H9 (cell line): Measurements from ENCODE around the gene DUS2. TPM values are rescaled to one million over a fixed set of nuclear protein-coding genes. Genes with fewer than 3 reads are reported as not detected.

Source experiments
- DNase-seq: peaks from one replicate; pipeline ENCODE4 v3.0.0-alpha.2; 2017
- H2AFZ ChIP-seq: one replicate; pipeline ENCODE4 v1.6.1; 2013; ENCODE audit warnings: mild to moderate bottlenecking, low read length, control low read depth, moderate library complexity
- H2AK5ac ChIP-seq: 2 replicates; pipeline ENCODE4 v1.6.1; 2013; ENCODE audit warnings: low read length, control low read depth, mixed read lengths; ENCODE audit not compliant: insufficient read length
- H2BK120ac ChIP-seq: one replicate; pipeline ENCODE4 v1.6.1; 2013; ENCODE audit warnings: low read depth, mild to moderate bottlenecking, low read length, control low read depth, inconsistent platforms; ENCODE audit not compliant: poor library complexity, severe bottlenecking
- H2BK12ac ChIP-seq: 2 replicates; pipeline ENCODE4 v1.6.1; 2013; ENCODE audit warnings: low read length, control low read depth, mixed read lengths, low read depth; ENCODE audit not compliant: insufficient read length
- H2BK15ac ChIP-seq: 2 replicates; pipeline ENCODE4 v1.6.1; 2013; ENCODE audit warnings: low read depth, low read length, control low read depth
- H2BK20ac ChIP-seq: one replicate; pipeline ENCODE4 v1.6.1; 2013; ENCODE audit warnings: low read depth, mild to moderate bottlenecking, low read length, control low read depth, inconsistent platforms; ENCODE audit not compliant: poor library complexity, severe bottlenecking
- H2BK5ac ChIP-seq: 2 replicates; pipeline ENCODE4 v1.6.1; 2013; ENCODE audit warnings: low read length, control low read depth, mixed read lengths; ENCODE audit not compliant: insufficient read length
- H3K14ac ChIP-seq: 2 replicates; pipeline ENCODE4 v1.6.1; 2013; ENCODE audit warnings: low read length, control low read depth; ENCODE audit not compliant: insufficient read depth
- H3K18ac ChIP-seq: 2 replicates; pipeline ENCODE4 v1.6.1; 2013; ENCODE audit warnings: low read depth, mild to moderate bottlenecking, mixed read lengths, low read length, control low read depth; ENCODE audit not compliant: insufficient read length
- H3K23ac ChIP-seq: 2 replicates; pipeline ENCODE4 v1.6.1; 2013; ENCODE audit warnings: low read length, control low read depth, mixed read lengths, low read depth; ENCODE audit not compliant: insufficient read length
- H3K23me2 ChIP-seq: 2 replicates; pipeline ENCODE4 v1.6.1; 2013; ENCODE audit warnings: low read depth, mild to moderate bottlenecking, mixed read lengths, low read length, control low read depth; ENCODE audit not compliant: insufficient read length, poor library complexity, severe bottlenecking
- H3K27ac ChIP-seq: 2 replicates; pipeline ENCODE4 v1.5.1; 2013; ENCODE audit warnings: low read length, control low read depth, mixed read lengths, low read depth; ENCODE audit not compliant: insufficient read length
- H3K27me3 ChIP-seq: 2 replicates; pipeline ENCODE4 v1.6.1; 2013; ENCODE audit warnings: low read length, control low read depth, inconsistent platforms; ENCODE audit not compliant: insufficient read depth
- H3K4ac ChIP-seq: 2 replicates; pipeline ENCODE4 v1.6.1; 2013; ENCODE audit warnings: low read depth, mild to moderate bottlenecking, control low read depth, inconsistent platforms, low read length, moderate library complexity
- H3K4me1 ChIP-seq: 2 replicates; pipeline ENCODE4 v1.6.1; 2013; ENCODE audit warnings: low read length, control low read depth, inconsistent platforms; ENCODE audit not compliant: insufficient read depth
- H3K4me2 ChIP-seq: 2 replicates; pipeline ENCODE4 v1.6.1; 2013; ENCODE audit warnings: low read length, control low read depth, mixed read lengths; ENCODE audit not compliant: insufficient read length, insufficient read depth
- H3K56ac ChIP-seq: 2 replicates; pipeline ENCODE4 v1.6.1; 2013; ENCODE audit warnings: low read depth, mild to moderate bottlenecking, mixed read lengths, low read length, control low read depth; ENCODE audit not compliant: insufficient read length
- H3K79me1 ChIP-seq: 2 replicates; pipeline ENCODE4 v1.6.1; 2013; ENCODE audit warnings: low read depth, mild to moderate bottlenecking, moderate library complexity, low read length, control low read depth, inconsistent platforms; ENCODE audit not compliant: insufficient read depth, poor library complexity, severe bottlenecking
- H3K79me2 ChIP-seq: 2 replicates; pipeline ENCODE4 v1.6.1; 2013; ENCODE audit warnings: low read length, control low read depth, inconsistent platforms; ENCODE audit not compliant: insufficient read depth
- H3K9ac ChIP-seq: 2 replicates; pipeline ENCODE4 v1.6.1; 2013; ENCODE audit warnings: low read length, control low read depth, mixed read lengths; ENCODE audit not compliant: insufficient read length; ENCODE audit errors: extremely low read depth
- H3K9me3 ChIP-seq: one replicate; pipeline ENCODE4 v1.6.1; 2013; ENCODE audit warnings: low read depth, low read length, inconsistent platforms; ENCODE audit not compliant: control insufficient read depth
- H3T11ph ChIP-seq: one replicate; pipeline ENCODE4 v1.6.1; 2013; ENCODE audit warnings: mild to moderate bottlenecking, low read length, control low read depth, inconsistent platforms
- H4K20me1 ChIP-seq: one replicate; pipeline ENCODE4 v1.6.1; 2013; ENCODE audit not compliant: control insufficient read depth, insufficient read length, insufficient read depth
- H4K5ac ChIP-seq: 2 replicates; pipeline ENCODE4 v1.6.1; 2013; ENCODE audit warnings: low read depth, mild to moderate bottlenecking, mixed read lengths, low read length, control low read depth; ENCODE audit not compliant: insufficient read length
- H4K8ac ChIP-seq: replicated peaks from 2 replicates; pipeline ENCODE4 v1.6.1; 2013; ENCODE audit warnings: low read length, control low read depth, mixed read lengths, low read depth; ENCODE audit not compliant: insufficient read length
- H4K91ac ChIP-seq: 2 replicates; pipeline ENCODE4 v1.6.1; 2013; ENCODE audit warnings: low read depth, mild to moderate bottlenecking, moderate library complexity, mixed read lengths, low read length, control low read depth; ENCODE audit not compliant: insufficient read length
- H3K27ac Mint-ChIP-seq, 3 experiments: 2 replicates in 2 of 3; 3 replicates in 1 of 3; pipeline ENCODE4 v1.8.0; 2020 to 2021; ENCODE audit warnings: mixed read lengths in 3 of 3, mild to moderate bottlenecking in 1 of 3, moderate library complexity in 1 of 3
- H3K27me3 Mint-ChIP-seq: 2 replicates; pipeline ENCODE4 v1.8.0; 2021; ENCODE audit warnings: low read depth, mild to moderate bottlenecking, moderate library complexity, mixed read lengths
- H3K36me3 Mint-ChIP-seq, 3 experiments: 2 replicates in 2 of 3; 3 replicates in 1 of 3; pipeline ENCODE4 v1.8.0; 2020 to 2021; ENCODE audit warnings: low read depth in 3 of 3, mixed read lengths in 3 of 3; ENCODE audit not compliant: insufficient read depth in 1 of 3
- H3K4me1 Mint-ChIP-seq, 2 experiments: 2 replicates each; pipeline ENCODE4 v1.8.0; 2020; ENCODE audit warnings: mixed read lengths in 2 of 2
- H3K4me3 Mint-ChIP-seq, 2 experiments: 2 replicates in 1 of 2; 3 replicates in 1 of 2; pipeline ENCODE4 v1.8.0; 2020 to 2021; ENCODE audit warnings: mild to moderate bottlenecking in 2 of 2, mixed read lengths in 2 of 2, moderate library complexity in 1 of 2
- H3K9me3 Mint-ChIP-seq, 2 experiments: 2 replicates in 1 of 2; 3 replicates in 1 of 2; pipeline ENCODE4 v1.8.0; 2020; ENCODE audit warnings: mild to moderate bottlenecking in 2 of 2, mixed read lengths in 2 of 2, moderate library complexity in 1 of 2
- CTCF ChIP-seq: fragments of 200-600 bp; sonication (generic); conservative IDR thresholded peaks from 3 replicates; pipeline ENCODE4 v1.8.0; 2021; ENCODE audit warnings: antibody characterized with exemption, mild to moderate bottlenecking
- WGBS: extraction: QIAGEN DNeasy Blood & Tissue Kit; methylation state at CpG from one replicate; pipeline ENCODE4 v1.1.7; 2013; ENCODE audit warnings: missing lambda C conversion rate, low lambda C conversion rate, mixed read lengths; ENCODE audit not compliant: insufficient read length; ENCODE audit errors: extremely low coverage; 5-methylcytosine and 5-hydroxymethylcytosine counted together
- total RNA-seq: library from RNA; stranded (reverse); gene quantifications from 2 replicates; pipeline ENCODE4 v1.2.1, GENCODE V29; 2021

The DUS2 gene
- total RNA-seq, 1 experiment from 2014 or later, result 28.5 TPM

- no peaks in the 10 kb centered on the region for H3K23me2 ChIP-seq
Observed at GRCh38 chr16:68072038-68072695, 49.1 kb downstream of the DUS2 start.

More at GRCh38 chr16:68072038-68072695, 49.1 kb downstream of the DUS2 start:
- Mint-ChIP-seq H3K9me3 (no peaks in the 10 kb centered on the region), H3K36me3 (peaks cover 24 to 63% (median 59%) of the 10 kb centered on the region in 3 experiments), H3K4me3 (no peak overlapping the region), H3K27me3 (no peaks in the 10 kb centered on the region), H3K27ac (no peak overlapping the region), H3K4me1 (no peaks in the 10 kb centered on the region)
- Histone ChIP-seq H2AK5ac (no peak overlapping the region), H2BK5ac (no peak overlapping the region), H4K20me1 (no peaks in the 10 kb centered on the region), H3K79me2 (no peaks in the 10 kb centered on the region), H3K9ac (no peak overlapping the region), H3K23ac (no peak overlapping the region), H3T11ph (no peak overlapping the region), H2AFZ (no peak overlapping the region), H3K4ac (no peak overlapping the region), H4K8ac (no peak overlapping the region), H2BK20ac (no peak overlapping the region), H4K91ac (no peak overlapping the region), H2BK120ac (no peak overlapping the region), H3K56ac (no peak overlapping the region), H3K4me1 (no peaks in the 10 kb centered on the region), H2BK12ac (no peak overlapping the region), H2BK15ac (no peak overlapping the region), H4K5ac (no peak overlapping the region), H3K27me3 (no peaks in the 10 kb centered on the region), H3K27ac (no peak overlapping the region), H3K79me1 (no peaks in the 10 kb centered on the region), H3K4me2 (no peak overlapping the region), H3K9me3 (no peaks in the 10 kb centered on the region), H3K14ac (no peak overlapping the region), H3K18ac (no peak overlapping the region)
- no peak for DNase-seq
- no peak for TF ChIP-seq CTCF
- no CpG with 5 or more reads among the region's 9 CpGs for WGBS
